WTC11 (cell line): ENCODE data around the gene LHX4. TPM values are rescaled to one million over a fixed set of nuclear protein-coding genes. Genes with fewer than 3 reads are reported as not detected.

Experiments used
- ATAC-seq: fragments of 200-7000 bp; cut with Tn5 transposase; 2 replicates; pipeline ENCODE4 v1.10.0; 2021; ENCODE audit warnings: mild to moderate bottlenecking, moderate library complexity
- CTCF ChIA-PET: fragments of 300-600 bp; sonication (Branson Sonifier 250); formaldehyde crosslinking; loops from one replicate; lab custom pipeline; 2021; ENCODE audit warnings: antibody characterized with exemption; lab: Charles Lee
- POLR2A ChIA-PET: fragments of 350-600 bp; sonication (Branson Sonifier 250); formaldehyde crosslinking; loops from one replicate; lab custom pipeline; 2021; ENCODE audit warnings: antibody characterized with exemption; lab: Charles Lee
- DNase-seq: peaks from one replicate; pipeline ENCODE4 v3.0.0; 2021; ENCODE audit warnings: low spot score
- H3K27ac Mint-ChIP-seq: 2 replicates; pipeline ENCODE4 v1.8.0; 2021; ENCODE audit warnings: mixed read lengths
- H3K27me3 Mint-ChIP-seq: 2 replicates; pipeline ENCODE4 v1.8.0; 2021; ENCODE audit warnings: low read depth, mild to moderate bottlenecking, moderate library complexity, mixed read lengths
- H3K36me3 Mint-ChIP-seq: 2 replicates; pipeline ENCODE4 v1.8.0; 2021; ENCODE audit warnings: mixed read lengths
- H3K4me1 Mint-ChIP-seq: 2 replicates; pipeline ENCODE4 v1.8.0; 2022; ENCODE audit warnings: mixed read lengths
- H3K4me3 Mint-ChIP-seq: 2 replicates; pipeline ENCODE4 v1.8.0; 2021; ENCODE audit warnings: mild to moderate bottlenecking, moderate library complexity, mixed read lengths
- H3K9me3 Mint-ChIP-seq: 2 replicates; pipeline ENCODE4 v1.8.0; 2021; ENCODE audit warnings: mixed read lengths
- JAZF1 ChIP-seq: fragments of 250-450 bp; sonication (Bioruptor Pico); IDR thresholded peaks from 2 replicates; pipeline ENCODE4 v1.9.0; 2021; ENCODE audit warnings: moderate library complexity, mild to moderate bottlenecking, inconsistent platforms
- KAT7 ChIP-seq: sonication (generic); formaldehyde crosslinking; IDR thresholded peaks from 2 replicates; pipeline ENCODE4 v1.8.1; 2023; ENCODE audit warnings: missing genetic modification reagents, mild to moderate bottlenecking, borderline replicate concordance
- MYBL2 ChIP-seq: sonication (generic); formaldehyde crosslinking; IDR thresholded peaks from 2 replicates; pipeline ENCODE4 v1.8.1; 2023; ENCODE audit warnings: mild to moderate bottlenecking, moderate library complexity, missing genetic modification reagents
- NFATC4 ChIP-seq: fragments of 250-450 bp; sonication (Bioruptor Pico); IDR thresholded peaks from 2 replicates; pipeline ENCODE4 v1.9.0; 2021; ENCODE audit warnings: mild to moderate bottlenecking
- NR2C2 ChIP-seq: sonication (generic); formaldehyde crosslinking; IDR thresholded peaks from 2 replicates; pipeline ENCODE4 v1.8.0; 2022; ENCODE audit warnings: mild to moderate bottlenecking, missing genetic modification reagents
- RELA ChIP-seq: sonication (generic); formaldehyde crosslinking; IDR thresholded peaks from 2 replicates; pipeline ENCODE4 v1.8.1; 2022; ENCODE audit warnings: missing genetic modification reagents, mild to moderate bottlenecking, borderline replicate concordance
- ZNF121 ChIP-seq: sonication (generic); formaldehyde crosslinking; IDR thresholded peaks from 2 replicates; pipeline ENCODE4 v1.8.0; 2023; ENCODE audit warnings: missing genetic modification reagents
- ZNF317 ChIP-seq: sonication (generic); formaldehyde crosslinking; IDR thresholded peaks from 2 replicates; pipeline ENCODE4 v1.8.1; 2023; ENCODE audit warnings: low read depth, mild to moderate bottlenecking, moderate library complexity, missing genetic modification reagents, borderline replicate concordance
- ZNF396 ChIP-seq: fragments of 250-450 bp; sonication (Bioruptor Pico); IDR thresholded peaks from 2 replicates; pipeline ENCODE4 v1.8.0; 2021; ENCODE audit warnings: mild to moderate bottlenecking, moderate library complexity, borderline replicate concordance
- total RNA-seq: library from RNA; stranded (reverse); gene quantifications from 3 replicates; pipeline ENCODE4 v1.2.3, GENCODE V29; 2021
- TF ChIP-seq, protein P1 (sequence below): sonication (generic); formaldehyde crosslinking; conservative IDR thresholded peaks from 2 replicates; pipeline ENCODE4 v1.8.1; 2023; ENCODE audit warnings: mild to moderate bottlenecking, low read depth, missing genetic modification reagents, moderate library complexity
- TF ChIP-seq, protein P2 (sequence below): sonication (generic); formaldehyde crosslinking; IDR thresholded peaks from 2 replicates; pipeline ENCODE4 v1.8.0; 2022; ENCODE audit warnings: mild to moderate bottlenecking, missing genetic modification reagents
- TF ChIP-seq, protein P3 (sequence below): fragments of 250-450 bp; sonication (Bioruptor Pico); IDR thresholded peaks from 2 replicates; pipeline ENCODE4 v2.1.2; 2022; ENCODE audit warnings: mild to moderate bottlenecking, moderate library complexity
- TF ChIP-seq, protein P4 (sequence below): fragments of 250-450 bp; sonication (Bioruptor Pico); IDR thresholded peaks from 2 replicates; pipeline ENCODE4 v1.9.0; 2021; ENCODE audit warnings: mild to moderate bottlenecking, borderline replicate concordance
- TF ChIP-seq, protein P5 (sequence below): fragments of 250-450 bp; sonication (Bioruptor Pico); IDR thresholded peaks from 2 replicates; pipeline ENCODE4 v1.9.0; 2021; ENCODE audit warnings: moderate library complexity, mild to moderate bottlenecking, inconsistent platforms, borderline replicate concordance

Gene LHX4
- total RNA-seq, 1 experiment from 2014 or later, result 19.2 TPM

DNA sequence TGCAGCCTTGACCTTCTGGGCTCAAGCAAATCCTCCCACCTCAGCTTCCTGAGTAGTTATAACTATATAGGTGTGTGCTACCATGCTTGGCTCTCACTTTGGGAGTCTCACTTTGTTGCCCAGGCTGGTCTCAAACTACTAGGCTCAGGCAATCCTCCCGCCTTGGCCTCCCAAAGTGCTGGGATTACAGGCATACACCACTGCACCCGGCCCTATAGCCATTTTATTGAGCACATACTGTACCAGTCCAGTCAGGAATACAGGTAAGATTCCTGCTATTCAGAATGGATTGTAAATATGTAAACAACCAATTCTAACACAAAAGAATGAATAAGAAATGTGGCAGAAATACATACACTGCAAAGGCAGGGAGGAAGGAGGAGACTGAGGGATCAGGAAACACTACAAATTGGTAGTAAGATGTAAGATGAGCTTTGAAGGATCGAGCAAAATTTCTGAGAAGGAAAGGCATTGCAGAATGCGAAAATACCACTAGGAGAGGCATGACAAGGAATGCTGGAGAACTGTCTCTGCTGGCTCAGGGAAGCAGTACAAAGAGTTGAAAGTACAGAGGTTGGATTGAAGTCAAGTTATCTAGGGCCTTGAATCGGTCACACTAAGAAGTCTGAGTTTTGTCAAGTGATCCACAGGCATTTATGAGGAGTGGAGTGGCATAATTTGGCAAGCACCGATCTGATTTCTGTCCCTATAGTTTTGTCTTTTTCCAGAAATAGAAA lies 60.4 kb downstream of the LHX4 start (continued):
- TF ChIP-seq, protein P1, sequence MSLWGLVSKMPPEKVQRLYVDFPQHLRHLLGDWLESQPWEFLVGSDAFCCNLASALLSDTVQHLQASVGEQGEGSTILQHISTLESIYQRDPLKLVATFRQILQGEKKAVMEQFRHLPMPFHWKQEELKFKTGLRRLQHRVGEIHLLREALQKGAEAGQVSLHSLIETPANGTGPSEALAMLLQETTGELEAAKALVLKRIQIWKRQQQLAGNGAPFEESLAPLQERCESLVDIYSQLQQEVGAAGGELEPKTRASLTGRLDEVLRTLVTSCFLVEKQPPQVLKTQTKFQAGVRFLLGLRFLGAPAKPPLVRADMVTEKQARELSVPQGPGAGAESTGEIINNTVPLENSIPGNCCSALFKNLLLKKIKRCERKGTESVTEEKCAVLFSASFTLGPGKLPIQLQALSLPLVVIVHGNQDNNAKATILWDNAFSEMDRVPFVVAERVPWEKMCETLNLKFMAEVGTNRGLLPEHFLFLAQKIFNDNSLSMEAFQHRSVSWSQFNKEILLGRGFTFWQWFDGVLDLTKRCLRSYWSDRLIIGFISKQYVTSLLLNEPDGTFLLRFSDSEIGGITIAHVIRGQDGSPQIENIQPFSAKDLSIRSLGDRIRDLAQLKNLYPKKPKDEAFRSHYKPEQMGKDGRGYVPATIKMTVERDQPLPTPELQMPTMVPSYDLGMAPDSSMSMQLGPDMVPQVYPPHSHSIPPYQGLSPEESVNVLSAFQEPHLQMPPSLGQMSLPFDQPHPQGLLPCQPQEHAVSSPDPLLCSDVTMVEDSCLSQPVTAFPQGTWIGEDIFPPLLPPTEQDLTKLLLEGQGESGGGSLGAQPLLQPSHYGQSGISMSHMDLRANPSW (CRISPR knock-in tag), result no peak
- TF ChIP-seq, protein P2, sequence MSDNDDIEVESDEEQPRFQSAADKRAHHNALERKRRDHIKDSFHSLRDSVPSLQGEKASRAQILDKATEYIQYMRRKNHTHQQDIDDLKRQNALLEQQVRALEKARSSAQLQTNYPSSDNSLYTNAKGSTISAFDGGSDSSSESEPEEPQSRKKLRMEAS (CRISPR knock-in tag), result no peak
- TF ChIP-seq ZNF317 (CRISPR knock-in tag) (no peak), MYBL2 (no peak), ZNF396 (CRISPR knock-in tag) (no peak)
- TF ChIP-seq, protein P3, sequence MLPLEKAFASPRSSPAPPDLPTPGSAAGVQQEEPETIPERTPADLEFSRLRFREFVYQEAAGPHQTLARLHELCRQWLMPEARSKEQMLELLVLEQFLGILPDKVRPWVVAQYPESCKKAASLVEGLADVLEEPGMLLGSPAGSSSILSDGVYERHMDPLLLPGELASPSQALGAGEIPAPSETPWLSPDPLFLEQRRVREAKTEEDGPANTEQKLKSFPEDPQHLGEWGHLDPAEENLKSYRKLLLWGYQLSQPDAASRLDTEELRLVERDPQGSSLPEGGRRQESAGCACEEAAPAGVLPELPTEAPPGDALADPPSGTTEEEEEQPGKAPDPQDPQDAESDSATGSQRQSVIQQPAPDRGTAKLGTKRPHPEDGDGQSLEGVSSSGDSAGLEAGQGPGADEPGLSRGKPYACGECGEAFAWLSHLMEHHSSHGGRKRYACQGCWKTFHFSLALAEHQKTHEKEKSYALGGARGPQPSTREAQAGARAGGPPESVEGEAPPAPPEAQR (CRISPR knock-in tag), result no peak

DNA sequence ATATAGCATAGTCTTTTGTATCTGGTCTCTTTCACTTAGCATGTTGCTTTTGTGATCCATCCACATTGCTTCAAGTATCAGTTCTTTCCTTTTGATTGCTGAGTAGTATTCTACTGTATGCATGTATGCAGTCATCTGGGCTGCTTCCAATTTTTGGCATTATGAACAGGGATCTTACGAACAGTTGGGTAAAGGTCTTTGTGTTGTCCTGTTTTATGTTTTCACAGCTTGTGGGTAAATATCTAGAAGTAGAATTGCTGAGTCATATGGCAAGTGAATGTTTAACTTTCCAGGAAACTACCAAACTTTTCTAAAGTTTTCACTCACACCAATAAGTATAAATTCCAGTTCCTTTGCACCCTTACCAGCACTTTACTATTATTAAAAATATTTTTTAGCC lies 60.9 kb downstream of the LHX4 start:
- H3K4me3 Mint-ChIP-seq, result no peak overlapping the region
- no peaks in the 10 kb centered on the region for H3K4me1 Mint-ChIP-seq
- ATAC-seq, result no peak
- ChIA-PET CTCF (no interaction called here), POLR2A (no interaction called here)
- H3K27ac Mint-ChIP-seq, result no peak overlapping the region
- DNase-seq, result no peak
- no peaks in the 10 kb centered on the region for H3K27me3 Mint-ChIP-seq
- no peak for TF ChIP-seq NFATC4 (CRISPR knock-in tag)
- TF ChIP-seq RELA (CRISPR knock-in tag), result no peak
- no peak for TF ChIP-seq NR2C2 (CRISPR knock-in tag)
- TF ChIP-seq, protein P4, sequence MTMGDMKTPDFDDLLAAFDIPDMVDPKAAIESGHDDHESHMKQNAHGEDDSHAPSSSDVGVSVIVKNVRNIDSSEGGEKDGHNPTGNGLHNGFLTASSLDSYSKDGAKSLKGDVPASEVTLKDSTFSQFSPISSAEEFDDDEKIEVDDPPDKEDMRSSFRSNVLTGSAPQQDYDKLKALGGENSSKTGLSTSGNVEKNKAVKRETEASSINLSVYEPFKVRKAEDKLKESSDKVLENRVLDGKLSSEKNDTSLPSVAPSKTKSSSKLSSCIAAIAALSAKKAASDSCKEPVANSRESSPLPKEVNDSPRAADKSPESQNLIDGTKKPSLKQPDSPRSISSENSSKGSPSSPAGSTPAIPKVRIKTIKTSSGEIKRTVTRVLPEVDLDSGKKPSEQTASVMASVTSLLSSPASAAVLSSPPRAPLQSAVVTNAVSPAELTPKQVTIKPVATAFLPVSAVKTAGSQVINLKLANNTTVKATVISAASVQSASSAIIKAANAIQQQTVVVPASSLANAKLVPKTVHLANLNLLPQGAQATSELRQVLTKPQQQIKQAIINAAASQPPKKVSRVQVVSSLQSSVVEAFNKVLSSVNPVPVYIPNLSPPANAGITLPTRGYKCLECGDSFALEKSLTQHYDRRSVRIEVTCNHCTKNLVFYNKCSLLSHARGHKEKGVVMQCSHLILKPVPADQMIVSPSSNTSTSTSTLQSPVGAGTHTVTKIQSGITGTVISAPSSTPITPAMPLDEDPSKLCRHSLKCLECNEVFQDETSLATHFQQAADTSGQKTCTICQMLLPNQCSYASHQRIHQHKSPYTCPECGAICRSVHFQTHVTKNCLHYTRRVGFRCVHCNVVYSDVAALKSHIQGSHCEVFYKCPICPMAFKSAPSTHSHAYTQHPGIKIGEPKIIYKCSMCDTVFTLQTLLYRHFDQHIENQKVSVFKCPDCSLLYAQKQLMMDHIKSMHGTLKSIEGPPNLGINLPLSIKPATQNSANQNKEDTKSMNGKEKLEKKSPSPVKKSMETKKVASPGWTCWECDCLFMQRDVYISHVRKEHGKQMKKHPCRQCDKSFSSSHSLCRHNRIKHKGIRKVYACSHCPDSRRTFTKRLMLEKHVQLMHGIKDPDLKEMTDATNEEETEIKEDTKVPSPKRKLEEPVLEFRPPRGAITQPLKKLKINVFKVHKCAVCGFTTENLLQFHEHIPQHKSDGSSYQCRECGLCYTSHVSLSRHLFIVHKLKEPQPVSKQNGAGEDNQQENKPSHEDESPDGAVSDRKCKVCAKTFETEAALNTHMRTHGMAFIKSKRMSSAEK (CRISPR knock-in tag), result no peak
- TF ChIP-seq KAT7 (CRISPR knock-in tag), result no peak
- TF ChIP-seq, protein P5, sequence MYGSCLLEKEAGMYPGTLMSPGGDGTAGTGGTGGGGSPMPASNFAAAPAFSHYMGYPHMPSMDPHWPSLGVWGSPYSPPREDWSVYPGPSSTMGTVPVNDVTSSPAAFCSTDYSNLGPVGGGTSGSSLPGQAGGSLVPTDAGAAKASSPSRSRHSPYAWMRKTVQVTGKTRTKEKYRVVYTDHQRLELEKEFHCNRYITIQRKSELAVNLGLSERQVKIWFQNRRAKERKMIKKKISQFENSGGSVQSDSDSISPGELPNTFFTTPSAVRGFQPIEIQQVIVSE (CRISPR knock-in tag), result no peak
- H3K9me3 Mint-ChIP-seq, result peaks cover 14% of the 10 kb centered on the region
- peaks cover 6% of the 10 kb centered on the region for H3K36me3 Mint-ChIP-seq

DNA sequence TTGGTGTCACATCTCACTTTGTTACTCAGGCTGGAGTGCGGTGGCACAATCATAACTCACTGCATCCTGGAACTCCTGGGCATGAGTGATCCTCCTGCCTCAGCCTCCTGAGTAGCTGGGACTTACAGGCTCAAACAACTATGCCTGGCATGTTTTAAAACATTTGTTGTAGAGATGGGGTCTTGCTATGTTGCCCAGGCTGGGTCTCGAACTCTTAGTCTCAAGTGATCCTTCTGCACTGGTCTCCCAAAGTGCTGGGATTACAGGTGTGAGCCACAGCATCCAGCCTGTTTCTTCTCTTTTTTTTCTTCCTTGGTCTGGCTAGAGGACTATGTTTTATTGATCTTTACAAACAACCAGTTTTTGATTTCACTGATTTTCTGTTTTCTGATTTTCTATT lies 64.6 kb downstream of the LHX4 start:
- POLR2A ChIA-PET, result no interaction called here
- Mint-ChIP-seq H3K4me3 (no peak overlapping the region), H3K9me3 (peaks cover 14% of the 10 kb centered on the region), H3K27ac (no peak overlapping the region), H3K27me3 (no peaks in the 10 kb centered on the region), H3K4me1 (no peaks in the 10 kb centered on the region), H3K36me3 (peaks cover 2% of the 10 kb centered on the region; the same call in 1 of the 2 replicates)
- ATAC-seq (no peak), DNase-seq (no peak)
- peak; percentile 73 for TF ChIP-seq ZNF121 (CRISPR knock-in tag)
- no peak for TF ChIP-seq JAZF1 (CRISPR knock-in tag)
- CTCF ChIA-PET, result no interaction called here
